ENCODE data around the gene SLC66A1. TPM values are rescaled to one million over a fixed set of nuclear protein-coding genes. Genes with fewer than 3 reads are reported as not detected.

SLC66A1 gene
- total and polyA plus RNA-seq, 9 of the 15 experiments (the other 6 are each of a cell fraction or from before 2014, with no cell fraction given): 1.2 to 40.8 (median 18.6) TPM

GRCh38 chr1:19300211-19300610 is 11.9 kb upstream of the SLC66A1 start (continued):
- TF ChIP-seq ELF4 (CRISPR knock-in tag; IDR thresholded peaks at IDR 0.05) (no peak), PCBP2 (IDR thresholded peaks at IDR 0.05; ENCODE audit: low read depth, low read length, poor library complexity, severe bottlenecking) (no peak), CAMTA2 (CRISPR knock-in tag; conservative IDR thresholded peaks at IDR 0.05) (no peak), SNAPC5 (CRISPR knock-in tag; IDR thresholded peaks at IDR 0.05) (no peak), KLF6 (CRISPR knock-in tag; IDR thresholded peaks at IDR 0.05; ENCODE audit: borderline replicate concordance) (no peak), ZFP91 (CRISPR knock-in tag; IDR thresholded peaks at IDR 0.05) (no peak), TAF9B (IDR thresholded peaks at IDR 0.05; ENCODE audit: partially characterized antibody) (peak; percentile 88), HSF4 (CRISPR knock-in tag; IDR thresholded peaks at IDR 0.05; ENCODE audit: borderline replicate concordance) (no peak), ZNF785 (CRISPR knock-in tag; IDR thresholded peaks at IDR 0.05) (no peak), KAT2B (IDR thresholded peaks at IDR 0.05; ENCODE audit: low read depth, low read length) (no peak), ZNF592 (IDR thresholded peaks at IDR 0.05) (0 out of 2 replicates have a peak, but pooled peaks have one; percentile 49), MXD1 (CRISPR knock-in tag; IDR thresholded peaks at IDR 0.05; ENCODE audit: borderline replicate concordance, poor library complexity, severe bottlenecking) (peak; percentile 11)

Measured in K562 (cell line).